GM10266 (cell line): ENCODE results near the gene HLA-DOA.

Source experiments
- DNase-seq: peaks from one replicate; pipeline ENCODE4 v3.0.0; 2012; ENCODE audit errors: extremely low spot score
- TF ChIP-seq, protein P1 (sequence below): IDR thresholded peaks from 2 replicates; pipeline ENCODE4 v1.5.1; 2012; ENCODE audit warnings: mild to moderate bottlenecking, low read depth; ENCODE audit not compliant: control insufficient read depth, insufficient read depth; ENCODE audit errors: missing control alignments

Gene HLA-DOA

DNA sequence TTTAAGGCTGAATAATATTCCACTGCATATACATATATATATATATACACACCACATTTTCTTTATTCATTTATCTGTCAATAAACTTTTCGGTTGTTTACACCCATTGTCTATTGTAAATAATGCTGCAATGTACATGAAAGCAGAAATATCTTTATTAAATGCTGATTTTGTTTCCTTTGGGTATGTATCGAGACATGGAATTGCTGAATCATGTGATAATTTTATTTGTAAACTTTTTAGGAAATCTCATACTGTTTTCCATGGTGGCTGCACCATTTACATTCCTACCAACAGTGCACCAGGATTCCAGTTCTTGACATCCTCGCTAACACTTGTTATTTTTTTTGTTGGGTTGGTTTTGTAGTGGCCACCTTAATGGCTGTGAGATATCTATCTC, 14.1 kb upstream of the HLA-DOA start:
- TF ChIP-seq, protein P1, sequence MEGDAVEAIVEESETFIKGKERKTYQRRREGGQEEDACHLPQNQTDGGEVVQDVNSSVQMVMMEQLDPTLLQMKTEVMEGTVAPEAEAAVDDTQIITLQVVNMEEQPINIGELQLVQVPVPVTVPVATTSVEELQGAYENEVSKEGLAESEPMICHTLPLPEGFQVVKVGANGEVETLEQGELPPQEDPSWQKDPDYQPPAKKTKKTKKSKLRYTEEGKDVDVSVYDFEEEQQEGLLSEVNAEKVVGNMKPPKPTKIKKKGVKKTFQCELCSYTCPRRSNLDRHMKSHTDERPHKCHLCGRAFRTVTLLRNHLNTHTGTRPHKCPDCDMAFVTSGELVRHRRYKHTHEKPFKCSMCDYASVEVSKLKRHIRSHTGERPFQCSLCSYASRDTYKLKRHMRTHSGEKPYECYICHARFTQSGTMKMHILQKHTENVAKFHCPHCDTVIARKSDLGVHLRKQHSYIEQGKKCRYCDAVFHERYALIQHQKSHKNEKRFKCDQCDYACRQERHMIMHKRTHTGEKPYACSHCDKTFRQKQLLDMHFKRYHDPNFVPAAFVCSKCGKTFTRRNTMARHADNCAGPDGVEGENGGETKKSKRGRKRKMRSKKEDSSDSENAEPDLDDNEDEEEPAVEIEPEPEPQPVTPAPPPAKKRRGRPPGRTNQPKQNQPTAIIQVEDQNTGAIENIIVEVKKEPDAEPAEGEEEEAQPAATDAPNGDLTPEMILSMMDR: no peak
- DNase-seq: no peak

DNA sequence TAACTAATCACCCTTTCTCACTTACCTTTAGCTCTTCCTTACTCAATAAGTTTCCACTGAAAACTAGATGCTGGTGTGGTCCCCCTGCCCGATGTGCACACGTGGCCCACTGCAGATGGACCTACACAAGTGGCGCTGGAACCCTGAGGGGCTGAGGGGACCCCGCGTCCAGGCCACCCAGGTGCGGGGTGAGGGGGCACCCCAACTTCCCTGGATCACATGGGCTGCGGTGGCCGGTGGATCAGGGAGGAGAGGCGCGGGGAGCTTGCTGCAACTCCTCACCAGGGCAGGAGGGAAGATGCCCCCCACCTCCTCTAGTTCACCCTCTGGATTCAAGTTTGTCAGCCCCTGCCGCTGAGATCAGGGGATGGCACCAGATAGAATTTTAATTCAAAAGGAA, 12.5 kb upstream of the HLA-DOA start:
- no peak for DNase-seq
- TF ChIP-seq, protein P1: no peak

DNA sequence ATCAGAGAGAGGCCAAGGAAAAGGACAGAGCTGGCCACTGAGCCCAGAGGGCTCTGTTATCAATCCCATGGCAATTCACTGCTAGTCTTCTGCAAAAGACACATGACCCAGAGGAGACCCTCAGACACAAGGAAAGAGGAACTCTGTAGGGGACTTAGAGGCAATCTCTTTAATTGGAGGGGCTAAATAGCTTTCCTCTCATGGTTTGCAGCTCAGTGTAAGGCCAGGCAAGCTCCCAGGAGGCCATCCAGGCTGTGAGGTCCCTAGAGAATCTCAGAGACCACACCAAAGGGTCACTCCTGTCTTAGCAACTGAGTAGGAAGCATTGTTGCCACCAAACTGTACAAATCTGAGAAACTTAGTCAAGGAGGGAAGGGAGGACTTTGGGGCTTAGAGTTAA, 10.0 kb upstream of the HLA-DOA start:
- TF ChIP-seq, protein P1: no peak
- no peak for DNase-seq

DNA sequence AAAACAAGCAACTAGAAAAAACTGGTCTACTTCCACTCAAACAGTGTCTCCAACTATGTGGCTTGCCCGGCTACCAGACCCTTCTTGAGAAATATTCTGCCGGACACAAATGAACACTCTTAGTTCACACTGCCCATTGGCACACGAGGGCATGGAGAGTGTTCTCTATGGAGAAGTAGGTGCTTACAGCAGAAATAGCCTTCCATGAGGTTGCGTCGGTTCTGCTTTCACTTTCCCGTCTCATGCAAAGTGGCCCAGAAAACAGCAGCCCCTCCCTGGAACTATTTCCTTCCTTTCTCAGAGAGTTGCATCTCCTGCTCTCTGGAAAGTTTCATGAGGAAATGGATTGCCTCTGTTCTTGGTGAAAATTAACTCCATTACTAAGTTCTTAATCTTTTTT, 9.5 kb upstream of the HLA-DOA start:
- TF ChIP-seq, protein P1: no peak
- DNase-seq: no peak

DNA sequence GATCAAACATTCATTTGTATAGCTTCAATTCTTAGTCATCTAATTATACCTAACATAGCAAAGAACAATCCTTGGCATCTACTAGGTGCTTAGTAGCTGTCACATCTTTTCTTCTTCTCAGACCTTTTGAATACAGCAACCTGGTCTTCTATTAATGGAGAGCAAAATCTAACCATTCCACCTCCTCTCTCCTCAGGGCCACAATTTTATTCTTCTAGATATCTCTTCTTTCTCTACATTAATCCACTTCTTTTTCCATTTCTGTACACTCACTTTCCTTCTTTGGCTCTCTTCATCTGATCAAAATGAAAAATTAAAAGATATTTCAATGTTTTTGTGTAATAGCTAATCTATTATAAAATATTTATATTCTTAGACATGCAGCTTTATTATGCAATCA, 9.0 kb upstream of the HLA-DOA start:
- DNase-seq: no peak
- TF ChIP-seq, protein P1: no peak

DNA sequence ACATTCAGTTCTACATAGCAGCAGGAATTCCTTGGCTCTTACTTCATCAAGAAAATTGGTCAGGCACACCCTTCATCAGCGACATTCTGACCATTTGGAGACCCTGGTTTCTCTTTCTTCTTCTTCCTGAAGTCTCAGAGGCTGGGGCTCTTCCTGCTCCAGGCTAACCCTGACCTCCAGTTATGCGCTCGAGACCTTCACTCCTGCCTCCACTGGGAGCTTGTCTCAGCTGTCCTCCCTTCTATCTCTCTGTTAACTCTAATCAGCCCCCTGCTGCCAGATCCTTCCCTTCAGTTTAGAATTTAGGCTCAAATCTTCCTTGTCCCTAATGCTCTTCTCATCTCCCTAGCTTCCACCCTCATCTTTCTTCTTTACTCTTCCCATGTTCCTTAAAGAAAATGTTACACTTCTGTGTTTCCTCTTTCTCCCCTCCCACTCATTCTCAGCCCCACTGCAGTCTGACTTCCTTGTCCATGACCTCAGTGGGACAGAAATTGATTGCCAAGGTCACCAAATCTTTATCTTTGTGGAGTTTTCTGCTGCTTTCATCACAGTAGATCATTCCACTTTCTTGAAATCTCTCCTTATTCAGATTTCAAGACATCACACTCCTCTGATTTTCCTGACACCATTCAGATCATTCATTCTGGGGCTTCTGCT, 8.4 kb upstream of the HLA-DOA start:
- DNase-seq: no peak
- TF ChIP-seq, protein P1: no peak

DNA sequence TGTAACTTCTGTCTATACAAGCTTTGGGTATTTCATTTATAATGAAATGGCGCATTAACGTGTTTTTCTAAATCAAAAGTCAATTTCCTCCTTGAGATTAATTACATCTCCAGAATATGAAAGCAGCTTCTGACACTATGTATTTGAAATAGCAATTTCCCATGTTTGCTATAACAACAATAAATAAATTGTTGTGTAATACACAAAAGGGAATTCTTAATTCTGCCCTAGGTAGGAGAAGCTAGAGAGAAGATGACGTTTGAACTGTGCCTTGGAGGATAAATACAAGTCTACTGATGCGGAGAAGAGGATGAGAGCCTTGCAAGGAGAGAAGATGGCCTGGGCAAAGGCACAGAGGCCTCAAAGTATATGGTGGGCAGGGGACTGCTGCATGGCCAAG, 7.6 kb upstream of the HLA-DOA start:
- DNase-seq: no peak
- TF ChIP-seq, protein P1: no peak
